ENCODE results near the gene IKZF5.

The IKZF5 gene

DNA sequence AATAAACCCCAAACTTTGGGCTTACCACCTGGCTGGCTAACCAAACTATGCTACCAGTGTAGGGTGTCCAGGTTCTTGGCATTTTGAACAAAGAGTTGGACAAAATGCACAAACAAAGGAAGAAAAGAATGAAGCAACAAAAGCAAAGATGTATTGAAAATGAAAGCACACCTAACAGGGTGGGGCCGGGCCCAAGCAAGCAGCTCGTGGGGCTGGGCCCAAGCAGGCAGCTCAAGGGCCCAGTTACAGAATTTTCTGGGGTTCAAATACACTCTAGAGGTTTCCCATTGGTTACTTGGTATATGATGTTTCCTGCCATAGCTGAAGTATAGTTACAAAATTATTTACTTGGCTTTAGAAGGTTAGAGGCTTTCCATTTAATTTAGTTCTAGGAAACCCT, 15.9 kb upstream of the IKZF5 start:
- H3K4me3 ChIP-seq (ENCODE audit: low read depth, low read length), result no peak overlapping the region

GRCh38 chr10:123021517-123021916, 12.9 kb upstream of the IKZF5 start:
- no peak overlapping the region for H3K4me3 ChIP-seq (ENCODE audit: low read depth, low read length)
- TF ChIP-seq CTCF (IDR thresholded peaks at IDR 0.05; ENCODE audit: borderline replicate concordance, insufficient read depth, low read depth, low read length), result peak; percentile 44; the same call in 1 of the 2 replicates

More for the DNA sequence above, 15.9 kb upstream of the IKZF5 start:
- no peak for TF ChIP-seq CTCF (IDR thresholded peaks at IDR 0.05; ENCODE audit: borderline replicate concordance, insufficient read depth, low read depth, low read length)

DNA sequence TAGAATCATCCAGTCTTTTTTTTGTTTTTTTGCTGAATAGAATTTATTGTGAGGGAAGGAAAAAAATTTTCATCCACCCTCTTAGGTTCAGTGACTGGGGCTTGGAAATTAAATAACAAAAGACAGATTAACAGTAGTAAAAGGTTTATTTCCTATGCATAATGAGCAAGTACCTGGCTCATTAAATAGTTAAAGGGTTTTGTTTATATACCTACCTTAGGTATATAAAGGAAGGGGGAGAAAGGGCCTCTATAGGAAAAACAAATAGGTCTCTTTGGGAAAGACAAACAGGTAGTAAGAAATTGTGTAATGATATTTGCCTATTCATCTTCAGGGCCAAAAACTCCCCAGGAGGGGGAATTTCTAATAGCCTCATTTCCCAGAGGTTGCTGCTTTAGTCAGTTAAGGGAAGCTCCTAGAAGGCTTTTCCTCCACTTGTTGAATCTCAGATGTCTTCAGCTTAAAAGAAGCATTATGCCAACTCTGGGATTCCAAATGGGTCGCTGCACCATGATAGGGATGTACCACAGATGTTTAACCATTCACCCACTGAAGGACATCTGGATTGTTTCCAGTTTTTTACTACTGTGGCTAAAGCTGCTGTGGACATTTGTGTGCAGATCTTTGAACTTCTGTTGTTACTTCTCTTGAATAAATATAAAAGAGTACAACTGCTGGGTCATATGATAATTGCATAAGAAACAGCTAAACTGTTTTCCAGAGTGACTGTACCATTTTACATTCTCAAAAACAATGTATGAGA, 11.5 kb upstream of the IKZF5 start:
- no peak for TF ChIP-seq CTCF (IDR thresholded peaks at IDR 0.05; ENCODE audit: borderline replicate concordance, insufficient read depth, low read depth, low read length)
- H3K4me3 ChIP-seq (ENCODE audit: low read depth, low read length), result no peak overlapping the region

- no peak for TF ChIP-seq CTCF (IDR thresholded peaks at IDR 0.05; ENCODE audit: borderline replicate concordance, insufficient read depth, low read depth, low read length)
- no peak overlapping the region for H3K4me3 ChIP-seq (ENCODE audit: low read depth, low read length)
Measured at GRCh38 chr10:123019264-123019663, 10.7 kb upstream of the IKZF5 start.

DNA sequence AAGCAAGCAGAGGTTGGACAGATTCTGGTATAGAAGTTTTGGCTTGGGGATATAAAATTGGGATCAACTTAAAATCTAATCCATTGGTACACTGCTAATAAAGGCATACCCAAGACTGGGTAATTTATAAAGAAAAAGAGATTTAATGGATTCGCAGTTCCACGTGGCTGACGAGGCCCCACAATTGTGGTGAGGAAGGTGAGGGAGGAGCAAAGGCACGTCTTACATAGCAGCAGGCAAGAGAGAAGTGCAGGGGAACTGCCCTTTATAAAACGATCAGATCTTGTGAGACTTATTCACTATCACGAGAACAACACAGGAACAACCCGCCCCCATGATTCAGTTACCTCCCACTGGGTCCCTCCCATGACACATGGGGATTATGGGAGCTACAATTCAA, 9.9 kb upstream of the IKZF5 start:
- no peak overlapping the region for H3K4me3 ChIP-seq (ENCODE audit: low read depth, low read length)
- TF ChIP-seq CTCF (IDR thresholded peaks at IDR 0.05; ENCODE audit: borderline replicate concordance, insufficient read depth, low read depth, low read length), result no peak

GRCh38 chr10:123017421-123018165, 9.0 kb upstream of the IKZF5 start:
- H3K4me3 ChIP-seq (ENCODE audit: low read depth, low read length), result no peak overlapping the region
- TF ChIP-seq CTCF (IDR thresholded peaks at IDR 0.05; ENCODE audit: borderline replicate concordance, insufficient read depth, low read depth, low read length), result no peak

- TF ChIP-seq CTCF (IDR thresholded peaks at IDR 0.05; ENCODE audit: borderline replicate concordance, insufficient read depth, low read depth, low read length), result no peak
- no peak overlapping the region for H3K4me3 ChIP-seq (ENCODE audit: low read depth, low read length)
Measured at GRCh38 chr10:123016228-123016627, 7.6 kb upstream of the IKZF5 start.
